GM10847 (cell line): Measurements from ENCODE around the gene SPINK8.
A peak's percentile ranks its signal among the peaks of the same experiment; 100 is the strongest.

Source experiments
- POLR2A ChIP-seq: IDR thresholded peaks from 2 replicates; pipeline ENCODE4 v1.6.1; 2011; ENCODE audit not compliant: insufficient read length; ENCODE audit errors: extremely low read depth

Gene SPINK8

DNA sequence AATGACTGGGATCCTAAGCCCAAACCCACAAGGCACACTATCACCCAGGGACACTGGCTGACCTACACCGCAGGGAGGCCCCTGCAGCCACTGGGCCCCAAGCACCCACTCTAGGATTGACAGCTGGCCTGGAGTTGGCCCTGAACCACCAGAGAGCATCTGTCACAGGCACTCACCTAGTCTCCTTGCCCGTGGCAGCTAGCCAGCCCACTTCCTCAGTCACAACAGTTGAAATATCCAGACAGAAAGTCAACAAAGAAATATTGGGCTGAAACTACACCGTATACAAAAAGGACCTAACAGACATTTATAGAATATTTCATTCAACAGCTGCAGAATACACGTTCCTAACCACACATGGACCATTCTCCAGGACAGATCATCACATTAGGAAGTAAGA is 5.2 kb upstream of the SPINK8 start:
- no peak for TF ChIP-seq POLR2A

DNA sequence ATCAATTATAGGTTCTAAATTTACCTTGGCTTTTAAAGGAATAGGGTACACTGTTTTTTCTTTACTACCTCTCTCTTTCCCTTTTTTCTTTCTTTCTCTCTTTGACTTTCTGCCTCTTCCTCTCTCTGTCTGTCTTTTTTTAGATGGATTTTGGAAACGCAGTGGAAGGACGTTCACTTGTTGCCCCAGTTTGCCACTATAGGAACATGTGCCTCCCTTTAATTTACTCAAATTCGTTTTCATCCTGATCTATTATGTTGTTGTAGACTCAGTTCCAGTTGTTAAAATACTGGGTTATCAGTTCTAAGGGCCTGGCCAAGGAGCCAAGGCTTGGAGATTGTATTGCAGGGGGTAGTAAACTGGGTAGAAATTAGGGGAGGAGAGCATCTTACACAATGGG is 1.1 kb upstream of the SPINK8 start:
- TF ChIP-seq POLR2A: no peak

DNA sequence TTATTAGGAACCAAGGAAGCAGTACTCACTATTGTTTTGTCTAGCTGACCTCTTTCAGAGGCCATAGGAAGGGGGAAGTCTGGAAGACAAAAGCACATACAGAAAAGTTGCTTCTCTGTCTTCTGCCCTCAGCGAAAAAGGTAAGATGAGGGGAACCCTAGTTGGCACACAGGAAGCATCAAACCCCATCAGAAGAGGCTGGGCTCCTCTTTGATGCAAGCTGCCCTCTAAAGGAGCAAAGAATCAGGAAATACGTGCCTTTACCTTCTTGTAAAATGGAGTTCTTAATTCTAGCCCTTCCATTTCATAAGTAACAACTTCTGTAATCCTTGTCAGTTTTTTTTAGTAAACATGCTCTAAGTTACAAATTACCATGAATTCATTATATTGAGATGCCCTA is 12.5 kb downstream of the SPINK8 start:
- no peak for TF ChIP-seq POLR2A

DNA sequence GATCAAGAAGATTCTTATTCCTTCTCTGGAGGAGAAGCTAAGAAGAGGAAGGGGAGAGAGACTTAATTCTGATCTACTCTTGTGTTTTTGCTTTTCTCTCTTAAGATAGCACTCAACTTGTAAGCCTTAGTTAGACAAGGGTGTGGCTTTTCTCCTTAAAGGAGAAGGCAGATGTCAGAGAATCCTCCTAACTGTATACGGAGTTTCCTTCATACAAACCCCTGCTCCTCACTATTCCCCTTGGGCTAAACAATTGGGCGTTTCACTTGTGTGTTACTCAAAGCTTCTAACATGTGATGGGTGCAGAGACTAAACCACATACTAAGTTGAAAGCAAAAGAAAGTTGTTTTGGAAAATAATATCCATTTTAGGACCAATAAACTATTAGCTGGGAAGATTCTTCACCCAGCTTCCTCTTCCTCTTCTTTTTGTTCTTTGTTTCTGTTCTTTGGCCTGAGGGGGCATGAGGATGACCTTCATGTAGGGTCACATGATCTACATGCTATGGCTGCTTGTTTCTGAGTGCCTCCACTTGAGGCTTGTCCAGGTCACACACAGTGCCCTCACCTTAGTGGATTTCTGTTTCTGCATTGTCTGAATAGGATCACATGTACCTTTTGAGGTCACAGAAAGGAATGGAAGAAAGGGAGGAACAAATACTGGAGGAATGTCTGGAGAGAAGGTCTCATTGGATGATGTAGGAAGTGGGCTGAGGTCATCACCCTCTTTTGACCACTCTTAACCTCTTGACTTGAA is 14.6 kb downstream of the SPINK8 start:
- no peak for TF ChIP-seq POLR2A

DNA sequence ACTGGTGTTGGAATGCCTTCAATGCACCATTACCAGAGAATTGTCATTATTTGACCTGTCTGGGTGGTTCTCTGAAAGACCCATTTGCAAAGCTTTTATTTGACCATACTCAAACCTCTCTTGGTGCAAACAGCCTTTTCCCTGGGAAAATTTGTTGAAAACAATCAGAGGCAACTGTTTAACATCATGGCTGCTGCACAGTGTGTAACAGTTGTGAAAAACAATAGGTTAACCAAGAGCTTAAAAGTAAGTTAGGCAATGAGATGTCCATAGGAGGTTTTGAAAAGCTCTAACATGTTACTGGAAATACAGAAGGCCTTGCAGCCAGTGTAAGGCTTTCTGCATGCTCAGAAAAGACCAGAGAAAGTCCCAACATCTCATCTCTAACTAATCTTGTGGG is 18.9 kb downstream of the SPINK8 start:
- TF ChIP-seq POLR2A: no peak

DNA sequence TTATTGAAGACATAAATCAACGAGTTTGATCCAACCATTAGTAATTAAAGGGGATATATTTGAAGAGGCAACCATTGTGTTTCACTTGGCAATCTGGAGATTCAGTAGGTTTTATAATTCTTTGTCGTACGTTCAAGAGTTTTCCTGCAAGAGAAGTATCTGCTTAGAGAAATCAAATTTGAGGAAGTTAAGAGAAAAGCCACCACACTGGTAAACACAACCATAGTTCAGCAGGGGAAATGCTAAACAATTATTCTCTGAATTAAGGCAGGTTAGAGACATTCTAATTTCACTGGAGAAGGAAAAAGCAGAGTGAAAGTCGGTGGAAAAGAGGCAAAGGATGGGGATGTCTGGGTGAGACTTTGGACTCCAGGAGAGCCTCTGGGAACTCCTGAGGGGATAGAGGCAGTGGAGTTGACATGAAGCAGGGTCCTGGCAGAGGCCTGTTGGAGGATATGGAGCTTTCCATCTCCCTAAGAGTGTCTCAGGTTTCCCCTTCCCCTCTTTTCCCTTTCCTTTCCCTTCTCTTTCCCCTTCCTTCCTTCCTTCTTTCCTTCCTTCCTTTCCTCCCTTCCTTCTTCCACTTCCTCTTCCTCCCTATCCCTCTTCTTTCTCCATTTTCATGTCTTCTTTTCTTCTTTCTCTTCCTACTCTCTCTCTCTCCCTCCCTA is 26.5 kb downstream of the SPINK8 start:
- no peak for TF ChIP-seq POLR2A

DNA sequence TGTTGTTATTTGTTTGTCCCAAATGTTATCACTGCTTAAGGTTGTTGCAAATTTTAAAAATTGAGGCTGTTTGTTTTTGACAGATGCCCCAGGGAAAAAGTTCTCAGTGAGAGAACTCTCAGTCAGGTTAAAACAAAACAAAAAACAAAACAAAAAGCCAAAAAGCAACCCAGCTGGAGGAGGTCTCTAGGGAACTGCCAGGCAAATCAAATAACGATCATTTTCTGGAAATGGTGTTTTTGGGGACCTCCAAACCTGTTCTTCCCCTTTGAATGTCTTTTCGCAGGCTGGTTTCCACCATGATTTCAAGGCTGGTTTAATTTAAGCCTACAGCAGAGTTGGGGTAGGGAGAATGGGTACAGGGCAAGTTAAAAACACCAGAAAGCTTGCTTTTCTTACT is 27.2 kb downstream of the SPINK8 start:
- TF ChIP-seq POLR2A: no peak

DNA sequence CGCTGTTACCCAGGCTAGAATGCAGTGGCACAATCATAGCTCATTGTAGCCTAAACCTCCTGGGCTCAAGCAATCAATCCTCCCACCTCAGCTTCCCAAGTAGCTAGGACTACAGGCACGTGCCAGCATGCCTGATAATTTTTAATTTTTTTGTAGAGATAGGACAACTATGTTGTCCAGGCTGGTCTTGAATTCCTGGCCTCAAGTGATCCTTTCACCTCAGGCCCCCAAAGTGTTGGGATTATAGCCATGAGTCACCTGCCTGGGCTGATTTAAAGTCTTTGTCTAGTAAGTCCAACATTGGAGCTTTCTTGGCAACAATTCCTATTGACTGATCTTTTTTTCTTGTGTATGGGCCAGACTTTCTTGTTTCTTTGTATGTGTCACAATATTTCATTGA is 28.1 kb downstream of the SPINK8 start:
- no peak for TF ChIP-seq POLR2A

DNA sequence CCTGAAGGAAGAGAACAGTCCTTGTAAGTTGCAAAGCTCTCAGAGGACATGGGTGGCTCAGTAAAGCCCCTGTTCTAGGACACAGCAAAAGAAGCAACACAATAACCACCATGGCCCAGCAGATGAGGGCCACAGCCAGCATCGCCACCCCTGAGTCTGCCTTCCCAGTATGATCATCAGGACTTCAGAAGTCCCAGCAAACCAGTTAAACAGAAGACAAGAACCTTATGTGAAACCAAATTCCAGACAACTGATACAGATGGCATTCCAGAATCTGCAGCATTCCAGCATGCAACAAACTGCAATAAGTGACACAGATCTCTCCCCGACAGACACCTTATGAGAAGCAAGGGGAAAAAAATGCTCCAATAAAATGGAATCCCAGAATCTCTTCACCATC is 30.4 kb downstream of the SPINK8 start:
- no peak for TF ChIP-seq POLR2A

DNA sequence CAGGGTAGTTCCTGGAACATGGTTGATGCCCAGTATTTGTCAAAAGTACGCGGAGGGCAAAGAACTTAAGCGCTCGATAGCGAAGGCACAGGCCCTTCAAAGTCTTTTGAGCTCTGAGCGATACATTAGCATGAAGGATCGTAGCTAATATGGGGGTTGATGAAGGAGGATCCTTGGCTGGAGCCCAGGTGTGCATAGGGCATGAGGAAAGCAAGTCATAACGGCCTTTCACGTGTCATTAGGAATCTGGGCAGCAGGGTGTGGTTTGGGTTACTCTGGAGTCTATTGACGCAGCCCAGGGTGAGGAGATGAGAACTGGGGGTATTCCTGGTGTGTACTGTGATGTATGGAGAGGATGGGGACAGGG is 31.7 kb downstream of the SPINK8 start:
- no peak for TF ChIP-seq POLR2A

DNA sequence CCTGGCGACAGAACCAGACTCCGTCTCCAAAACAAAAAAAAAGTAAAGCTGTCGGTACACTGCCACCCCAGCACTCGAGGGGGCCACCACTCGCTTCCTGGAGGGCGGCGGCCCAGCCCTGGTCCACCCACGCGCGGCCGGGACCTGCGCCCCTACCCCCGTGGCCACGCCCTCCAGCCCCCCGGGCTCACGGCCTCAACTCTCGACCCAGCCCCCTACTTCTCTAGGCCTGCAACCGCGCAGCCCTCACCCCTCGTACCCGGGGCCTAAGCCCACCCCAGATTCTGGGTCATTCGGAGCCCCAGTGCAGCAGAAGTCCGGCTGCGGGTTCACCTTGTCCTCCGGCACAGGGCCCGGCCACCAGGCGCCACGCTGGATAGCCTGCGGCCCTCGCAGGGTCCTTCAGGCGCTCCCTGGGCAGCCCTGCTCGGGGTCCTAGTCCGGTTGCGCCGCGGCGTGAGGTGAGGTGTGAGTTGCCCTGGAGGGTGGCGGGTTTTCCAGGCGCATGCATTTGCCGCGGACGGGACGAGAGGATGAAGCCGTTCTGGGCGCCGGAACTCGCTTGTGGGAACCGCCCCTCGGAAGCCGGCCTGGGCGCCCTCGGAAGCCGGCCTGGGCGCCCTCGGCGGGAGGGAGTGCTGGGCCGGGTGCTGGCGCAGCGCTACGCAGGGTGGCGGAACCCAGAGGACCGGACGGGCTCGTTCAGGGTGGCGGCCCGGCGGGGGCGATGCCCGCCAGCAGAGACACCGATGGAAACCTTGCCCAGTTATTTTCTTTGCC is 32.3 kb downstream of the SPINK8 start, which contains the start of gene NME6:
Gene NME6 (minus strand): TSS at position 348 of the 780 bp plus-strand sequence.
- peak; percentile 80 for TF ChIP-seq POLR2A

DNA sequence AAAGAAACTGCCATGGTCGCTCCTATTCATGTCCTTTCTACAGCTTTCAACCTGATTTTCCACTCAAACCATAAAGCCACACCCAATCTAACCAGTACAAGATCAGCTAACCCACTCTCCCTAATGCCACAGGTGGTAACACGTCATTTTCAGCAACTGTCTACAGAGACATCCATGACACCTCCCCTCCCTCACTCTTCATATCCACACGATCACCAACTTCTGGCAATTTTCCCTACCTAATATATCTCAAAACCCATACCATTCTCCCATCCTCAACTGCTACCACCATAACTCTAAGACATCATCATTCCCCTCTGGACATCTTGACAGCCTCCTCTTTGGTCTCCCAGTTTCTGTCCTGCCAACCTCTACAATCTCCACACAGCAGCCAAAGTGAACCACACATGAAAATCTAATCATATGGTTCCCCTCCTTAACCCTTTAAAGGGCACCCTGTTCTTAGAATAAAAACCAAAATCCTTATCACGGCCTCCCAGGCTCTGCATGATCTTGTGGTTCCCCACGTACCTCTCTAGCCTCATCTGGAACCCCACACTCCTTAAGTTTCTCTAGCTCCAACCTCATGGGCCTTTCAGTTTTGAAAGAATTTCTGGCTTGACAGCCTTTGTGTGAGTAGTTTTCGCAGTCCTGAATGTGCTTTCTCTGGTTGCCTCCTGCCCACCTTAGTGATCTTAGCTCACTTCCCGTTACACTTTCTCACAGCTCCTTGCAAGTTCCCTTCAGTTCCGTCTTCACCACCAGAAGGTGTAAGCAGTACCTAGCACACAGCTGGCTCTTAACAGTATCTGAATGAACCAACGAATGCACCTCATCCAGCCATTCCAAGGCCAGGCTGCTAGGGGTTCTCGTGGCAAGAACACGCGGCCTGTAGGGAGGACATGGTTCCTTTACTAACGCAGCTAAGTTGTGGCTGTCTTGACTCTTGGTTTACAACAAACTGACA is 33.4 kb downstream of the SPINK8 start:
- peak; percentile 18 for TF ChIP-seq POLR2A

DNA sequence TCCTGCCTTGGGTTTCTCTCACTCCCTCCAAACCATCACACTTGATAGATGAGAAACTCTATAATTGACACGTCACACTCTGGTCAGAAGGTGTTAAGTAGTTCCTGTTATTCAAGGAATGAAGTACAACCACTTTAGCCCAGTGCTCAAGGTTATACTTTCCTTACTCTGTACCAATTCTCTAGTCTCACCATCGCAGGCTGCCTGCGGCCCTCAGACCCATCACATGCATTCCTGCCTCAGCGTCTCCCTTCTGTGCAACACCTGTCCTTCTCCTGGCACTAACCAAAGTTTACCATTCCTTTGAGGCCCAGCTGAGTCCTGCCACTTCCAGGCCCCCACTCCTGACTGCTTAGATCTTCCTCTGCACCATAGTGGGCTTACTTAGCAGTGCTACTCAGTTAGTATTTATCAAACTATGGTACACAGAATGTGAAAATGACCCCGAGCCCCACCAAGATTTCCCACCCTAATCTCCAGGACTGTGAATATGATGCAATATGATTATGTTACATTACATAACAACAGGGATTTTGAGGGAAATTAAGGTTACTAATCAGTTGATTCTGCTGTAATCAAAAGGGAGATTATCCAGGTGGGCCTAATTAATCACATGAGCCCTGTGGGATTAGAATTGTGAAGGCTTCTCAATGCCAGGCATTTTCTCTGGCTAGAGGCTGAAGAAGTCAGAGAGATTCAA is 36.2 kb downstream of the SPINK8 start:
- no peak for TF ChIP-seq POLR2A

DNA sequence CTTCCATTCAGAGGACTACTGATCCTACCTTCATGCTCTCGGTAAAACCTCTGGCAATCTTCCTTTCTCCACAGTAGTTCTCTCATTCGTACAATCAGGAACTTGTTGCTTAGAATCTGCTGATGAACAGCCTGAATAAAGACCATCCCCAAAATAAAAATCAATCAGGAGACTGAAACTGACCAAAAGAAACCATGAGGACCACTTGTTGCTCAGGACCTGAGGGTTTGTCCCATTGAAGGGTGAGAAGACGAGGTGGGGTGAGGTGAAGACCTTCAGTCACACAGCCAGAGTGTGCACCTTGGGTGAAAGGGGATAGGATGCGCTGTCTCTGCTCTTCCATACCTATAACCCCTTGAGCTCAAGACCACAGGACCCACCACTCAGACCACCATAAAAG is 36.8 kb downstream of the SPINK8 start:
- TF ChIP-seq POLR2A: no peak
